Stimulated activated CD8-positive, alpha-beta memory T cell treated with anti-CD3 and anti-CD28 coated beads, Interleukin-12 subunit alpha, Interleukin-12 subunit beta, amount 100 ng/mL, for 24 hours (primary cell): ENCODE results near the gene CYP2W1.

ENCODE experiments used
- DNase-seq: peaks from one replicate; pipeline ENCODE4 v3.0.0-alpha.2; 2020; ENCODE audit errors: extremely low read depth

The CYP2W1 gene

DNA sequence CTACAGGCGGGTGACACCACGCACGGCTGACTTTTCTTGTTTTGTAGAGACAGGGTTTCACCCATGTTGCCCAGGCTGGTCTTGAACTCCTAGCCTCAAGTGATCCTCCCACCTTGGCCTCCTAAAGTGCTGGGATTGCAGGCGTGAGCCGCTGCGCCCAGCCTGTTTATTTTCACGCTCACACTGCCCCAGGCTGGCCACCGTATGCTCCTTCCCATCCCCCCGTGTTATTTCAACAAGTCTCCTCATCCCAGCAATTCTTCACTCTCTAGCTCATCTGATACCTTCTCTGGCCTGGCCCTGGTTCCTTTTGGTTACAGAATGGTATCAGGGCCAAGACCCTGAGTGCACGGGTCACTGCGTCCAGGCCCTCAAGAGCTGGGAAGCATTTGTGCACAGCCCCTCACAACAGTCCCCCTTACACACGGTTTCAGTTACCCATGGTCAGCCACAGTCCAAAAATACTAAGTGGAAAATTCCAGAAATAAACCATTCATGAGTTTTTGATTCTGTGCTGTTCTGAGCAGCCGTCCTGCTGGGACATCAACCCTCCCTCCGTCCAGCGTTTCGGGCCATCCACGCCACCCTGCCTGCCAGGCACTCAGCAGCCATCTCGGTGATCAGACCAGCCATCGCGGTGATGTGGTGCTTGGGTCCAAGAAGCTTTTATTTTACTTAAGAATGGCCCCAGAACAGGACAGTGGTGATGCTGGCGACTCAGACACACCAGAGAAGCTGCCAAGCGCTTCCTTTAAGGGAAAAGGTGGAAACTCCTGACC lies 16.5 kb upstream of the CYP2W1 start:
- no peak for DNase-seq

GRCh38 chr7:967361-968082 lies 15.5 kb upstream of the CYP2W1 start:
- DNase-seq, result no peak

- DNase-seq, result no peak
Measured at GRCh38 chr7:968205-969105, 14.5 kb upstream of the CYP2W1 start.

GRCh38 chr7:969403-969802 lies 13.6 kb upstream of the CYP2W1 start:
- no peak for DNase-seq

DNA sequence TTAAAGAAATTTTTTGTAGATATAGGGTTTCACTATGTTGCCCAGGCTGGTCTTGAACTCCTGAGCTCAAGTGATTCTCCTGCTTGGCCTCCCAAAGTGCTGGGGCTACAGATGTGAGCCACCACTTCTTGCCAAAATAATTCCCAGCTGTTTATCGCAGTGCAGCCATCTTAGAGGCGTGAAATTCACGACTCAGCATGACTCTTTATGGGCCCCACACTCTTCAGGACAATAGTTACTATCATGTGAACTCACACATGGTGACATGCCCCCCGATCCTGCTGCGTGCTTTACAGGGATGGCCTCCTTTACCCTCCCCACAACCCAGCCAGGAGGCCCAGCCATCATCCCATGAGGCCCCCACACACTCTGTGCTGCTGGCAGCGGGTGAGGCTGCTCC lies 12.2 kb upstream of the CYP2W1 start:
- no peak for DNase-seq

DNA sequence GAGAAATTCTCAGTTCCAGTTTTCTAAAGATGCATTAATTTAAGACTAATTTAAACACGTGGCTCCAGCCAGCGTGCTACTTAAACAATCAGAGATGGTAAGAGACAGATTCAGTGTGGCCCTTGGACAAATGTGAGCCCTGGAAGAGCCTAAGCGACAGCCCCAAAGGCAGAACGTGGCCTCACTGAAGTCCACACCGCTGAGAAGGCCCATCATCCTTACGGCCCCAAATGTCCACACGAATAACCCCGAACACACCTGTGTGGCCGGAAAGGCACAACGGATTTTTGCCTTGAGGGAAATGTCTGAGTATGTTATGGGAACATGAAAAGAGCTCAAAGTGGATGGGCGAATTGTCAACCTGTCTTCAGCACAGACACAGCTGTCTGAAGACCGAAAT lies 10.9 kb upstream of the CYP2W1 start:
- DNase-seq, result no peak

DNA sequence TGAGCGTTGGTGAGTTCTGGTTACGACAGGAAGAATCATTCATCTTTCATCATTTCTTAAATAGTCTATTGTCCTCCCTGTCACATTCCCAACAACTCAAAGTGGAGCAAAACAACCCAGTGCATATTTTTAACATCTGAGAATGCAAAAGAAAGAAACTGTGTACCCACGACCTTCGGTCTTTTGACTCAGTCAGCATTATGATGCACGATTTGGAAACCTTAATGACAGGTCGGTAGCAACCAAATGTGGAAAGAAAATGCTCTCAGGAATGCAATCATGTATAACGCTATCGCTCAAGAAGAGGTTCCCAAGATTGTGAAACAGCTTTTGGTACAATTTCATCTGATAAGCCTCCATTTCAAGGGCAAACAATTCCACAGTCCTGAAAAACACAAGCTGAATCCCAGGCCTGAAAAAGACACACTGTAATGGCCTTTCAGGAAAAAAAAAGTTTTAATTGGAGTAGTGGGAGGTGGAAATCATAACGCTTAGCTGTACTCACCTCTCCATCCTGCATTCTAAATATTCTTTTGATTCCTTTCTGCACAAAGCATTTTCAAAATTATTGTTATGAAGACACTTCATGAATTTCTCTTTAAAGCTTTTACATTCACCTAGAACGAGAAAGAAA lies 10.2 kb upstream of the CYP2W1 start:
- no peak for DNase-seq

GRCh38 chr7:973312-973711 lies 9.7 kb upstream of the CYP2W1 start:
- no peak for DNase-seq

GRCh38 chr7:974172-974571 lies 8.8 kb upstream of the CYP2W1 start:
- no peak for DNase-seq

DNA sequence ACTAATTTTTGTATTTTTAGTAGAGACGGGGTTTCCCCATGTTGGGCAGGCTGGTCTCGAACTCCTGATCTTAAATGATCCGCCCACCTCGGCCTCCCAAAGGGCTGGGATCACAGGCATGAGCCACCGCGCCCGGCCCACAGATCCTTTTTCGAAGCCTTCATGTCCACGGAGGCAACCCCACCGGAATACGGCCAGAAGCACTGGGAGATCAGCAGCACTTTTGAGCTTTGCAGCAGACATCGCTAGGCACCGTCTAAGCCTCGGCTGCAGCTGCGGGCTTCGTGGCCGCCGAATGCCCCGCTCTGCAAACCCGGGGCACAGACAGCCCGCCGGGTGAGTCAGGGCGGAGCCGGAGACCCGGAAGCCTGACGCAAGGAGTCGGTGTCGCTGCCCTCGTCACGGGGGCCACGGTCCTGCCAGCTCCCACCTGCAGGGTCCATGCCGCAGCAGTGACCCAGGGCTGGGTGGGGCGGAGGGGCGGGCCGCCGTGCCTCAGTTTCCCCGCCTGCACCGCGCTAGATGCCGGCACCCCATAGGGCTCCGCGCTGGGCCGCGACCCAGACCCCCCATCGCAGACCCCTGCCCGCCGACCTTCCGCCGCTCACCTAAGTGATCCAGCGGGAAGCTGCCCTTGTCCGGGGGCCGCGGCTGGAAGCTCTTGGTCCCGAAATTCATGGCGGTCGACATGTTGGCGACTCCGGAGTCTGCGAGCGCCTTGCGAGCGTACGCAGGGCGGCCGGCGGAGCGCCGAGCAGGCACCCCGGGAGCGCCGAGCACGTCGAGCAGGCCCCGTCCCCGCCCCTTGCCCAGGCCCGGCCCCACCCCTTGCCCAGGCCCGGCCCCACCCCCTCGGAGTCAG lies 7.9 kb upstream of the CYP2W1 start, which contains the start of gene COX19:
Gene COX19 (minus strand): TSS at position 730 of the 862 bp plus-strand sequence. CDS start 40 bp downstream, at position 690.
- DNase-seq, result peak; percentile 73

DNA sequence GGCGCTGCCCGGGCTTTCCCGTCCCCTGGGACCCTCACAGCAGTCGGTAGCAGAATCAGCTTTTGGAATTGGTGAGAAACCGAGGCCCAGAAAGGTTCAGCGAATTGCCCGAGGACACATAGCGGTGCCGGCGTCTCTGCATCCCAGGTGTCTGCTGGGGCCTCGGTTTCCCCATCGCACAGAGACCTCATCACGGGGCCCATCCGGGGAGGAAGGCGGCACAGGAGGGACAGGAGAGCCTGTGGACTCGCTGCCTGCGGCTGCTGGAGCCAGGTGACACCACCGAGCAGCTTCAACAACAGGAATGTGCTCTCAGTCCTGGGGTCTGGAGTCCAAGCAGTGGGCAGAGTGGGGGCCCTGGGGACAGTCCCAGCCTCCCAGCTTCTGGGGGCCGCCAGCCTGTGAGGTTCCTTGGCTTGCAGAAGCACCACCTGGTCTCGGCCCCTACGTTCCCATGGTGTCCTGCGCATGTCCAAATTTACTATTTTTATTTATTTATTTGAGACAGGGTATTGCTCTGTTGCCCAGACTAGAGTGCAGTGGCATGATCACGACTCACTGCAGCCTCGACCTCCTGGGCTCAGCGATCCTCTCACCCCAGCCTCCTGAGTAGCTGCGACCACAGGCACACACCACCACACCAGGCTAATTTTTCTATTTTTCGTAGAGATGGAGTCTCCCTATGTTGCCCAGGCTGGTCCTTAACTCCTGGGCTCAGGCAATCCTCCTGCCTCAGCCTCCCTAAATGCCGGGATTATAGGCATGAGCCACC lies 7.1 kb upstream of the CYP2W1 start:
- no peak for DNase-seq

- DNase-seq, result no peak
Measured at GRCh38 chr7:976901-977325, 6.1 kb upstream of the CYP2W1 start.

DNA sequence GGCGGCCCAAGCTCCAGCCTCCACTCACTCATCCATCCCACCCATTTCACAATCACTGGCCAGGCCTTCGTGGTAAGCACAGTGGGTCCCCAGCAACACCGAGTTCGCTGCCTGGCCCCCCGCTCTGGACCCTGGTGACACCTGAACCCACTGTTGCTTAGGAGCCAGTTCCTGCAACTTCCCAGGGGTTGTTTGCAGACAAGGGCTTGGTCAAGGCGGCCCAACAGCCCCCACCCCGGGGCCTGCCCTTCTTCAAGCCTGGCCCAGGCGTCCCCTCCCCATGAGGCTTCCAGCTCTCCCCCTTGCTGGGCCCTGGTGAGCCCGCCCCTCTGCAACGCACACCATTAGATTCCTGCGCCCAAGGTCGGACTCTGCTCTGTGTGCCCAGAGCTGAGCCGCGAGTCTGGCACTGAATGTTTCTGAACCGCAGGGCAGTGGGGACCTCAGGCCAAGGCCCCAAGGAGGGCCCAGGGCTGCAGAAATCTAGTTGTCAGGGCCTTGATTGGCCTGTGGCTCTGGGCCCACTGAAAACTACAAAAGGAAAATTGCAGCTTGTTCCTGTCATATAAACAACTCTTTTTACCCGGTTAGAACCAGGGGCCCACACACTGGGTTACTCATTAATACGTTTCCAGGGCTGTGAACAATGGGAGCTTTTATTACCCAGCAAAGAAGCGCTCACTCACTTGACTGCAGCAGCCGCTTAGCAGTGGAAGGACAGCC lies 5.5 kb upstream of the CYP2W1 start:
- DNase-seq, result no peak

- DNase-seq, result no peak
Measured at GRCh38 chr7:978049-978346, 5.0 kb upstream of the CYP2W1 start.

GRCh38 chr7:978416-979091 lies 4.4 kb upstream of the CYP2W1 start:
- DNase-seq, result no peak

DNA sequence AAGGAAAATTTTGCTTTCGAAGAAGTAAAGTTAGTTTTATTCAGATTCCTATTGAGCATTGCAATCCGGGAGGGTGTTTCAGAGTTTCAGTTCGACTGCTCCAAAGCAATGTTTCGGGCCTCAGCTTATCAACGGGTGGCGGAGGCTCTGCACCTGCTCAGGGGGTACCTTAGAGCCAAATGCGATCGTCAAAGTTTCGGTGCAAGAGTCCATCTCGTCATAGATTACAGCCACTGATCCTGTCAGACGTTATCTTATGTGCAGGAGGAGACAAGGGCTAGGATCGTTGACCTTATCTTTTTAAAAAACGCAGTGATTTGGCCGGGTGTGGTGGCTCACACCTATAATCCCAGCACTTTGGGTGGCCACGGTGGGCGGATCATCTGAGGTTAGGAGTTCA lies 3.8 kb upstream of the CYP2W1 start:
- no peak for DNase-seq

DNA sequence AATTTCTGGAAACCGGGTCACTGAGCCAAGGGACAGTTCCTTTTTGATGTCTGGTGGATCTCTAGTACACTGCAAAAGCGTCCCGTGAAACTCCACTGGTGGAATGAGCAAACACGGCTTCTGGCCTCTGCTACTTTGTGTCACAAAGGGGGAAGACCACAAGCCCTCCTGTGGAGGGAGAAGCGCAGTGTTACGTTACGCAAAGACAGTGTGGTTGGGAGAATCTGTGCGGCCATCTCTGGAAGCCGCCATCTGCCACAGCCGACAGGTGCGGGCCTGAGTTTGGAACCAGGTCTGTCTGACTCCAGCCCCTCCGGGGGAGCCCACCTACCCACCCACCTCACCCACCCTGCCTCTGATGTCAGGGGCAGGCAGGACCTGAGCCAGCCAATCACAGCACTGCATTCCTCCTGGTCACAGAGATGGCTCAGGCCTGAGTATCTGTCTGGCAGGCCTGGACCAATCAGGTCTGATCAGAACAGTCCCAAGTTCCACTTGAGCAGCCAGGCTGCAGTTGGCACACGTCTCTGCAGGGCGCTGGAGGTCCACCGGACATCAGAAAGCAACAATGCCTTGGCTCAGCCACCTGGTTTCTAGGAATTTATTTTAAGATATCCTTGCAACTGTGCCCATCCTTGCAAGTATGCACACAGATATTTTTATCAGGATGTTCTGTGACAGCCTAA lies 3.0 kb upstream of the CYP2W1 start:
- DNase-seq, result no peak

- DNase-seq, result no peak
Measured at GRCh38 chr7:981793-982510, 1.0 kb upstream of the CYP2W1 start.
